Sigmoid colon (tissue), 7 donors: ENCODE data around the gene PNKD. TPM values are rescaled to one million over a fixed set of nuclear protein-coding genes. Genes with fewer than 3 reads are reported as not detected.

Experiments used
- DNase-seq: peaks from one replicate; pipeline ENCODE4 v3.0.0-alpha.2; 2019
- H3K27ac ChIP-seq, 4 donors: fragments of 200-600 bp; sonication (generic); one replicate each; pipeline ENCODE4 v1.5.1; 2016 to 2019; ENCODE audit warnings: mild to moderate bottlenecking in 1 of 4
- H3K27me3 ChIP-seq, 3 donors: fragments of 200-600 bp; sonication (generic); one replicate each; pipeline ENCODE4 v1.5.1; 2019; ENCODE audit warnings: mild to moderate bottlenecking in 1 of 3
- H3K36me3 ChIP-seq, 4 donors: fragments of 200-600 bp; sonication (generic); one replicate each; pipeline ENCODE4 v1.5.1; 2016 to 2019
- H3K4me1 ChIP-seq, 4 donors: fragments of 200-600 bp; sonication (generic); one replicate each; pipeline ENCODE4 v1.5.1; 2017 to 2019
- H3K4me3 ChIP-seq, 4 donors: fragments of 200-600 bp; sonication (generic); one replicate each; pipeline ENCODE4 v1.5.1; 2017 to 2019; ENCODE audit warnings: mild to moderate bottlenecking in 2 of 4, moderate library complexity in 1 of 4
- H3K9me3 ChIP-seq, 4 donors: fragments of 200-600 bp in 3 of 4; sonication (generic) in 3 of 4; one replicate each; pipeline versions ENCODE4 v1.5.1 to v1.6.1; 2013 to 2019
- CTCF ChIP-seq, 4 experiments: fragments of 450-650 bp in 3 of 4; fragments of 200-600 bp in 1 of 4; IDR thresholded peaks; one replicate each; pipeline ENCODE4 v1.5.1; 2016 to 2019; ENCODE audit warnings: antibody characterized with exemption in 4 of 4, mild to moderate bottlenecking in 3 of 4, moderate library complexity in 2 of 4
- EP300 ChIP-seq, 4 donors: sonication (generic); formaldehyde crosslinking; IDR thresholded peaks; one replicate each; pipeline ENCODE4 v1.6.1; 2017; ENCODE audit warnings: antibody characterized with exemption in 4 of 4
- POLR2A ChIP-seq, 2 donors: fragments of 450-650 bp; IDR thresholded peaks; one replicate each; pipeline ENCODE4 v1.6.1; 2016; ENCODE audit warnings: antibody characterized with exemption in 2 of 2, mild to moderate bottlenecking in 2 of 2, moderate library complexity in 2 of 2
- POLR2AphosphoS5 ChIP-seq, 4 donors: sonication (generic); formaldehyde crosslinking; IDR thresholded peaks; one replicate each; pipeline ENCODE4 v1.6.1; 2017; ENCODE audit warnings: antibody characterized with exemption in 4 of 4
- WGBS, 2 donors: extraction: QIAGEN DNeasy Blood & Tissue Kit; methylation state at CpG; one replicate each; pipeline ENCODE4 v1.1.7; 2013; 5-methylcytosine and 5-hydroxymethylcytosine counted together
- intact Hi-C: fragments of 100-400 bp; cut with DNase I; formaldehyde crosslinking; loops from one replicate; pipeline ENCODE4 v1.15.1; 2023
- polyA plus RNA-seq, 3 donors: library from polyadenylated mRNA; stranded (reverse); fragments of 200-250 nt; gene quantifications; one replicate each; pipeline ENCODE4 v1.2.3, GENCODE V29; 2013
- total RNA-seq, 4 donors: library from RNA; depleted of rRNA; stranded (reverse); fragments of >200 nt; gene quantifications; one replicate each; pipeline ENCODE4 v1.1.0, GENCODE V29; 2016
- donor health status: healthy with polysubstance abuse.
- donor health status: Bipolar disorder and iron deficiency.
- donor health status: healthy.

The PNKD gene
- total and polyA plus RNA-seq, 7 donors = 46.8 to 199 (median 95.1) TPM

DNA sequence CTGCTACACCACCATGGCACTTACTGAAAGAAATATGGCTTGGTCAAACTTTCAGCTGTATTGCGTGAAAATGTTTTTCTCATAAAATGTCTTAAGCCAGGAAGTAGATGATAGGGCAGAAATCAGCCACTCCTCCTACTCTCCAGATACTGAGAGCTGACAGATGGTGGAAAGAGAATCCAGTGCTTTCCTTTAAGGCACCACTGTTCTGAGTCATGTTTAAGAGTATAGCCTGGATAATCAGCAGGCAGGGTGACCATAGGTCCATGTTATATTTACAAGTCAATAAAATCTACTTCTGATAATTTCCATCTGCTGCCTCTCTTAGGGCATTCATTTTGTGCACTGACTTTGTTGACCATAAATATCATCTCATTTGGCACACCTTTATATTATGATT, 31.4 kb upstream of the PNKD start:
- intact Hi-C loops = no loop called here
- WGBS, 2 donors = 68 to 92% methylated on average over 1 of the region's 1 CpG
- TF ChIP-seq POLR2AphosphoS5 (IDR thresholded peaks at IDR 0.05) (no peak), POLR2A (IDR thresholded peaks at IDR 0.05) (no peak), EP300 (IDR thresholded peaks at IDR 0.05) (no peak), CTCF (IDR thresholded peaks at IDR 0.05) (no peak)
- Histone ChIP-seq H3K4me3 (no peak overlapping the region), H3K9me3 (no peaks in the 10 kb centered on the region), H3K4me1 (peaks cover 0 to 9% (median 3%) of the 10 kb centered on the region in 4 donors), H3K27ac (no peak overlapping the region), H3K36me3 (peaks cover 34 to 94% (median 51%) of the 10 kb centered on the region in 4 donors), H3K27me3 (no peaks in the 10 kb centered on the region)
- no peak for DNase-seq

GRCh38 chr2:218244204-218244603, 26.1 kb upstream of the PNKD start:
- no peak overlapping the region for H3K4me3 ChIP-seq
- H3K9me3 ChIP-seq = no peaks in the 10 kb centered on the region
- 80 to 87% methylated on average over 1 of the region's 1 CpG for WGBS, 2 donors
- peaks cover 0 to 12% (median 5%) of the 10 kb centered on the region in 4 donors for H3K4me1 ChIP-seq
- TF ChIP-seq CTCF (IDR thresholded peaks at IDR 0.05) = no peak
- TF ChIP-seq POLR2AphosphoS5 (IDR thresholded peaks at IDR 0.05) = no peak
- no peak for TF ChIP-seq POLR2A (IDR thresholded peaks at IDR 0.05)
- no peak for TF ChIP-seq EP300 (IDR thresholded peaks at IDR 0.05)
- no peak overlapping the region for H3K27ac ChIP-seq
- no peak for DNase-seq
- intact Hi-C loops = no loop called here
- no peaks in the 10 kb centered on the region for H3K27me3 ChIP-seq
- H3K36me3 ChIP-seq = peaks cover 39 to 92% (median 68%) of the 10 kb centered on the region in 4 donors

DNA sequence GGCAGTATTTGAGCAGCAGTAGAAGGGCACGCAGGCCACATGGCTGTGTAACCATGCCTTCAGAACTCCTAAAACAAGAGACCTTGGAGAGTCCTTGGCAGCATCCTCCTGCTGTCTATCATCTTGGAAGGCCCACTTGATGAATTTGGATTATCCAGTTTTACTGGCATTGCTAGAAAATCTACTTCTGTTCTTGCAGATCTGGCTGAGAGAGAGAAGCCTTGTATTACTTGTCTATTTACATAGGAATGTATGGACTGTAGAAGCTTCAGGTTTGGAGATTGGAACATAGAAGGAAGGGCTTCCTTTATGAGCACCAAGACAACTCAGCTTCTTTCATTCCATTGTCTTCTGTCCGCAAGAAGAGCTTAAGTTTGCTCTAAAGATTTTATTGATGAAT, 25.7 kb upstream of the PNKD start:
- DNase-seq = no peak
- H3K36me3 ChIP-seq = peaks cover 40 to 92% (median 68%) of the 10 kb centered on the region in 4 donors
- H3K4me1 ChIP-seq = peaks cover 0 to 12% (median 5%) of the 10 kb centered on the region in 4 donors
- no peak for TF ChIP-seq POLR2AphosphoS5 (IDR thresholded peaks at IDR 0.05)
- no peak for TF ChIP-seq CTCF (IDR thresholded peaks at IDR 0.05)
- TF ChIP-seq EP300 (IDR thresholded peaks at IDR 0.05) = no peak
- intact Hi-C loops = no loop called here
- H3K27me3 ChIP-seq = no peaks in the 10 kb centered on the region
- H3K4me3 ChIP-seq = no peak overlapping the region
- H3K9me3 ChIP-seq = no peaks in the 10 kb centered on the region
- no peak overlapping the region for H3K27ac ChIP-seq
- WGBS, 2 donors = 97% methylated on average over 2 of the region's 2 CpGs

DNA sequence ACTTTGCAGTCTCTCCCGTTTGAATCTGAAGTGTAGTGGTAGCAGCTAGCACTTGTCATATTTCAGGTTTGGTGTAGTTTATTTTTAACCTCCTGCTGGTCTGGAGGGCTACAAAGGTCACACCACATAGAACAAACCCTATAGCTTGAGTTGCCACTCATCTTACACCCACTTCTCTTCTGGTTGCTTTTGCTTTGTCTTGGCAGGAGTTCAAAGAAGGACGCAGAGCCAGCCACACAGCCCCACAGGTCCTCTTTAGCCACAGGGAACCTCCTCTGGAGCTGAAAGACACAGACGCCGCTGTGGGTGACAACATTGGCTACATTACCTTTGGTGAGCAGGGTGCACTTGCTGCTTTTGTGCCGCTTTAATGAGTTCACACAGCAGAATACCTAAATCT, 25.1 kb upstream of the PNKD start:
- TF ChIP-seq EP300 (IDR thresholded peaks at IDR 0.05) = no peak
- TF ChIP-seq POLR2AphosphoS5 (IDR thresholded peaks at IDR 0.05) = no peak
- TF ChIP-seq CTCF (IDR thresholded peaks at IDR 0.05) = no peak
- no peak for TF ChIP-seq POLR2A (IDR thresholded peaks at IDR 0.05)
- WGBS, 2 donors = 76 to 78% methylated on average over 5 of the region's 5 CpGs
- no peaks in the 10 kb centered on the region for H3K9me3 ChIP-seq
- peaks cover 43 to 92% (median 69%) of the 10 kb centered on the region in 4 donors for H3K36me3 ChIP-seq
- H3K27ac ChIP-seq = no peak overlapping the region
- H3K4me1 ChIP-seq = peaks cover 0 to 12% (median 5%) of the 10 kb centered on the region in 4 donors
- H3K27me3 ChIP-seq = no peaks in the 10 kb centered on the region
- no peak for DNase-seq
- H3K4me3 ChIP-seq = no peak overlapping the region
- intact Hi-C loops = no loop called here

- intact Hi-C loops = no loop called here
Measured at GRCh38 chr2:218249691-218250090, 20.6 kb upstream of the PNKD start.

More at GRCh38 chr2:218249691-218250090, 20.6 kb upstream of the PNKD start:
- Histone ChIP-seq H3K27me3 (no peaks in the 10 kb centered on the region), H3K4me3 (no peak overlapping the region), H3K27ac (no peak overlapping the region), H3K9me3 (no peaks in the 10 kb centered on the region), H3K4me1 (no peaks in the 10 kb centered on the region), H3K36me3 (peaks cover 51 to 100% (median 94%) of the 10 kb centered on the region in 4 donors)
- TF ChIP-seq EP300 (IDR thresholded peaks at IDR 0.05) (no peak), POLR2AphosphoS5 (IDR thresholded peaks at IDR 0.05) (no peak), CTCF (IDR thresholded peaks at IDR 0.05) (no peak), POLR2A (IDR thresholded peaks at IDR 0.05) (no peak)
- DNase-seq = peak; percentile 50
- WGBS, 2 donors = 93 to 94% methylated on average over 13 of the region's 13 CpGs
